IPS DF 4.7 (cell line): ENCODE results near the gene CCL4L2.
"Not testable (repeated sequence)": the region's sequence is repeated elsewhere in the genome, so short reads cannot be mapped to it uniquely, and the experiment has no call there.

Experiments used
- DNase-seq: peaks from one replicate; pipeline ENCODE4 v3.0.0-alpha.2; 2013; ENCODE audit warnings: low spot score; ENCODE audit errors: extremely low read depth

The CCL4L2 gene

GRCh38 chr17:36195434-36196130 is 15.3 kb upstream of the CCL4L2 start:
- DNase-seq: no peak

- no peak for DNase-seq
Measured at GRCh38 chr17:36196131-36196486, 14.8 kb upstream of the CCL4L2 start.

GRCh38 chr17:36197387-36197703 is 13.5 kb upstream of the CCL4L2 start:
- no peak for DNase-seq

- no peak for DNase-seq
Measured at GRCh38 chr17:36198831-36199465, 11.9 kb upstream of the CCL4L2 start.

- not testable (repeated sequence) for DNase-seq
Measured at GRCh38 chr17:36201102-36201501, 9.8 kb upstream of the CCL4L2 start.

- not testable (repeated sequence) for DNase-seq
Measured at GRCh38 chr17:36201506-36201905, 9.4 kb upstream of the CCL4L2 start.

- no peak for DNase-seq
Measured at GRCh38 chr17:36203335-36203734, 7.5 kb upstream of the CCL4L2 start.

GRCh38 chr17:36204724-36205500 is 6.0 kb upstream of the CCL4L2 start:
- no peak for DNase-seq

- DNase-seq: no peak
Measured at GRCh38 chr17:36205637-36206485, 5.0 kb upstream of the CCL4L2 start.

GRCh38 chr17:36206486-36206821 is 4.4 kb upstream of the CCL4L2 start:
- not testable (repeated sequence) for DNase-seq

GRCh38 chr17:36207383-36207782 is 3.5 kb upstream of the CCL4L2 start:
- DNase-seq: not testable (repeated sequence)

- DNase-seq: no peak
Measured at GRCh38 chr17:36209575-36209974, 1.3 kb upstream of the CCL4L2 start.

- DNase-seq: not testable (repeated sequence)
Measured at GRCh38 chr17:36211484-36212271, 815 bp downstream of the CCL4L2 start.

GRCh38 chr17:36212272-36212605 is 1.4 kb downstream of the CCL4L2 start:
- no peak for DNase-seq

- no peak for DNase-seq
Measured at GRCh38 chr17:36212966-36213365, 2.1 kb downstream of the CCL4L2 start.

- DNase-seq: no peak
Measured at GRCh38 chr17:36213695-36214094, 2.8 kb downstream of the CCL4L2 start.

GRCh38 chr17:36214918-36215317 is 4.1 kb downstream of the CCL4L2 start:
- DNase-seq: no peak

GRCh38 chr17:36215406-36216308 is 4.8 kb downstream of the CCL4L2 start:
- DNase-seq: not testable (repeated sequence)

- not testable (repeated sequence) for DNase-seq
Measured at GRCh38 chr17:36219556-36219955, 8.7 kb downstream of the CCL4L2 start.
